A549 (cell line): ENCODE data around the gene LSP1. TPM values are rescaled to one million over a fixed set of nuclear protein-coding genes. Genes with fewer than 3 reads are reported as not detected.

Experiments
- ATAC-seq, 2 experiments: fragments of 200-7000 bp in 1 of 2; fragments of >200 bp in 1 of 2; cut with Nextera tagmentation in 1 of 2; cut with Tn5 transposase in 1 of 2; 3 replicates each; pipeline versions ENCODE4 v1.8.0 to v1.9.1; 2018 to 2020; ENCODE audit warnings: mild to moderate bottlenecking in 1 of 2, moderate library complexity in 1 of 2
- CTCF ChIA-PET: fragments of 300-600 bp; sonication (Branson Sonifier 250); formaldehyde crosslinking; extraction: SDS; loops from one replicate; lab custom pipeline; 2021; ENCODE audit warnings: antibody characterized with exemption, inconsistent platforms; lab: Yijun Ruan, JAX
- POLR2A ChIA-PET: fragments of 350-600 bp; formaldehyde crosslinking; extraction: SDS; loops from one replicate; lab custom pipeline; 2021; ENCODE audit warnings: antibody characterized with exemption, inconsistent platforms; lab: Yijun Ruan, JAX
- DNase-seq, 2 experiments: peaks; one replicate each; pipeline versions ENCODE4 v3.0.0 to v3.0.0-alpha.2; 2011 to 2016; ENCODE audit warnings: low read depth in 1 of 2, low spot score in 1 of 2
- FAIRE-seq: peaks from 2 replicates; lab custom pipeline; 2011; peaks lifted over from hg19 to GRCh38; lab: Jason Lieb, UNC
- H3K27ac ChIP-seq, 2 experiments: fragments of >200 bp; sonication (Bioruptor Twin); formaldehyde crosslinking; 3 replicates each; pipeline ENCODE4 v1.5.1; 2016 to 2017
- H3K4me1 ChIP-seq: fragments of >200 bp; sonication (Bioruptor Twin); formaldehyde crosslinking; 3 replicates; pipeline ENCODE4 v1.6.1; 2016
- H3K4me2 ChIP-seq: fragments of >200 bp; sonication (Bioruptor Twin); formaldehyde crosslinking; 3 replicates; pipeline ENCODE4 v1.6.1; 2016
- H3K4me3 ChIP-seq: fragments of >200 bp; sonication (Bioruptor Twin); formaldehyde crosslinking; 3 replicates; pipeline ENCODE4 v1.5.1; 2016
- H3K9me3 ChIP-seq: fragments of >200 bp; sonication (Bioruptor Twin); formaldehyde crosslinking; 3 replicates; pipeline ENCODE4 v1.6.1; 2016
- ATOH8 ChIP-seq: fragments of 250-450 bp; sonication (Bioruptor Pico); IDR thresholded peaks from 2 replicates; pipeline ENCODE4 v1.5.0; 2020; ENCODE audit warnings: low read depth, mild to moderate bottlenecking, moderate library complexity
- BHLHE40 ChIP-seq: IDR thresholded peaks from 2 replicates; pipeline ENCODE4 v1.6.1; 2012; ENCODE audit warnings: low read depth, low read length, inconsistent platforms
- EHF ChIP-seq: fragments of 250-450 bp; sonication (Bioruptor Pico); IDR thresholded peaks from 2 replicates; pipeline ENCODE4 v1.5.0; 2020; ENCODE audit warnings: mild to moderate bottlenecking
- EHMT2 ChIP-seq: fragments of 200-600 bp; sonication (generic); IDR thresholded peaks from 2 replicates; pipeline ENCODE4 v1.6.1; 2016; ENCODE audit warnings: antibody characterized with exemption, low read depth, mild to moderate bottlenecking, moderate library complexity
- ELK1 ChIP-seq: fragments of 150-350 bp; IDR thresholded peaks from 2 replicates; pipeline ENCODE4 v1.6.1; 2014; ENCODE audit warnings: low read depth, mild to moderate bottlenecking, low read length
- FOSB ChIP-seq: fragments of 250-450 bp; sonication (Bioruptor Pico); IDR thresholded peaks from 2 replicates; pipeline ENCODE4 v1.5.0; 2020; ENCODE audit warnings: mild to moderate bottlenecking, moderate library complexity
- FOSL2 ChIP-seq, 2 experiments: fragments of 450-650 bp in 1 of 2; fragments of >200 bp in 1 of 2; sonication (Bioruptor Twin) in 1 of 2; formaldehyde crosslinking; IDR thresholded peaks; 2 replicates each; pipeline versions ENCODE4 v1.5.0 to v1.6.1; 2016 to 2020; ENCODE audit warnings: mild to moderate bottlenecking in 1 of 2, moderate library complexity in 1 of 2
- GATA3 ChIP-seq: IDR thresholded peaks from 2 replicates; pipeline ENCODE4 v1.6.1; 2012; ENCODE audit warnings: borderline replicate concordance
- HES2 ChIP-seq: fragments of >200 bp; sonication (Bioruptor Twin); formaldehyde crosslinking; IDR thresholded peaks from 2 replicates; pipeline ENCODE4 v1.6.1; 2016
- HEYL ChIP-seq: fragments of 250-450 bp; sonication (Bioruptor Pico); IDR thresholded peaks from 2 replicates; pipeline ENCODE4 v1.8.0; 2021; ENCODE audit warnings: mild to moderate bottlenecking, moderate library complexity
- HOXB13 ChIP-seq: fragments of 250-450 bp; sonication (Bioruptor Pico); IDR thresholded peaks from 2 replicates; pipeline ENCODE4 v1.5.0; 2020; ENCODE audit warnings: low read depth, mild to moderate bottlenecking, moderate library complexity
- KDM1A ChIP-seq: fragments of 200-600 bp; sonication (generic); IDR thresholded peaks from 2 replicates; pipeline ENCODE4 v1.6.1; 2016; ENCODE audit warnings: low read depth, mild to moderate bottlenecking
- MAFK ChIP-seq: fragments of 450-650 bp; IDR thresholded peaks from 2 replicates; pipeline ENCODE4 v1.6.1; 2014; ENCODE audit not compliant: partially characterized antibody
- MAZ ChIP-seq: fragments of 150-350 bp; IDR thresholded peaks from 2 replicates; pipeline ENCODE4 v1.6.1; 2014; ENCODE audit warnings: antibody characterized with exemption, low read depth, low read length, borderline replicate concordance
- NFE2L2 ChIP-seq: fragments of 150-350 bp; conservative IDR thresholded peaks from 2 replicates; pipeline ENCODE4 v1.6.1; 2014; ENCODE audit warnings: low read length
- NPAS2 ChIP-seq: fragments of 250-450 bp; sonication (Bioruptor Pico); IDR thresholded peaks from 2 replicates; pipeline ENCODE4 v1.8.0; 2022; ENCODE audit warnings: mild to moderate bottlenecking, moderate library complexity, borderline replicate concordance
- PBX3 ChIP-seq: IDR thresholded peaks from 2 replicates; pipeline ENCODE4 v1.6.1; 2012
- PHF8 ChIP-seq: fragments of 200-600 bp; sonication (generic); IDR thresholded peaks from 2 replicates; pipeline ENCODE4 v1.6.1; 2016; ENCODE audit warnings: low read depth, mild to moderate bottlenecking, antibody characterized with exemption, moderate library complexity, borderline replicate concordance
- POLR2A ChIP-seq: IDR thresholded peaks from 2 replicates; pipeline ENCODE4 v1.6.1; 2012; ENCODE audit warnings: mild to moderate bottlenecking, low read length
- RAD21 ChIP-seq, 2 experiments: fragments of >200 bp in 1 of 2; sonication (Bioruptor Twin) in 1 of 2; formaldehyde crosslinking in 1 of 2; IDR thresholded peaks in 1 of 2; conservative IDR thresholded peaks in 1 of 2; 2 replicates in 1 of 2; 3 replicates in 1 of 2; pipeline ENCODE4 v1.6.1; 2012 to 2018; ENCODE audit warnings: inconsistent platforms in 1 of 2
- RFX5 ChIP-seq: fragments of 450-650 bp; IDR thresholded peaks from 2 replicates; pipeline ENCODE4 v1.7.1; 2014; ENCODE audit warnings: antibody characterized with exemption, mild to moderate bottlenecking, moderate library complexity
- TP53 ChIP-seq: fragments of 250-450 bp; sonication (Bioruptor Pico); IDR thresholded peaks from 2 replicates; pipeline ENCODE4 v1.5.0; 2021; ENCODE audit warnings: mild to moderate bottlenecking, moderate library complexity
- ZNF302 ChIP-seq: fragments of 250-450 bp; sonication (Bioruptor Pico); IDR thresholded peaks from 2 replicates; pipeline ENCODE4 v1.9.0; 2021; ENCODE audit warnings: inconsistent platforms, mild to moderate bottlenecking, moderate library complexity
- WGBS: methylation state at CpG from one replicate; pipeline ENCODE4 v1.1.6; 2017; ENCODE audit errors: missing lambda C conversion rate; 5-methylcytosine and 5-hydroxymethylcytosine counted together
- polyA plus RNA-seq, 4 experiments: library from polyadenylated mRNA; depleted of rRNA in 3 of 4; stranded (reverse); fragments of >200 nt; fragmentation: RNase III in 1 of 4; extraction: RNeasy Plus Mini Kit Qiagen cat#74134 plus additional on column Dnase treatment in 1 of 4; gene quantifications; 2 replicates in 3 of 4; 3 replicates in 1 of 4; pipeline ENCODE4 v1.2.3, GENCODE V29; 2011 to 2017
- TF ChIP-seq, protein P1 (sequence below): fragments of >200 bp; sonication (Bioruptor Twin); formaldehyde crosslinking; IDR thresholded peaks from 3 replicates; pipeline ENCODE4 v1.5.1; 2016

The LSP1 gene
- polyA plus RNA-seq, 2 of the 4 experiments (the other 2 are of a cell fraction) = 0.67 to 3.5 TPM

- Histone ChIP-seq H3K4me1 (peaks cover 15% of the 10 kb centered on the region), H3K4me3 (no peak overlapping the region), H3K27ac (peak overlapping the region in 1 of 2 experiments; percentile 7; a peak in 1 of 6 replicates), H3K9me3 (no peaks in the 10 kb centered on the region), H3K4me2 (no peak overlapping the region)
- WGBS = 76% methylated on average over 7 of the region's 7 CpGs
- no peak for ATAC-seq
- CTCF ChIA-PET = interaction anchor here (1.0 to 14.5 kb wide), 8 partner anchors 10 to 293 kb away, joined by 3 to 174 read pairs (median 14); partner anchors contain the start of genes SYT8 and TNNI2
- DNase-seq = no peak
- POLR2A ChIA-PET = no interaction called here
- TF ChIP-seq FOSB (no peak), HES2 (no peak), GATA3 (no peak), PBX3 (no peak), RAD21 (conservative IDR thresholded peaks at IDR 0.05 in 1 of 2, IDR thresholded peaks at IDR 0.05 in 1 of 2) (no peak), KDM1A (no peak), NPAS2 (no peak), POLR2A (no peak), ATOH8 (CRISPR knock-in tag) (no peak), TP53 (CRISPR knock-in tag) (no peak), RFX5 (no peak), ELK1 (no peak), EHF (CRISPR knock-in tag) (no peak), MAFK (no peak), HEYL (CRISPR knock-in tag) (no peak), PHF8 (no peak), ZNF302 (CRISPR knock-in tag) (no peak), HOXB13 (no peak), BHLHE40 (no peak)
- TF ChIP-seq, protein P1, sequence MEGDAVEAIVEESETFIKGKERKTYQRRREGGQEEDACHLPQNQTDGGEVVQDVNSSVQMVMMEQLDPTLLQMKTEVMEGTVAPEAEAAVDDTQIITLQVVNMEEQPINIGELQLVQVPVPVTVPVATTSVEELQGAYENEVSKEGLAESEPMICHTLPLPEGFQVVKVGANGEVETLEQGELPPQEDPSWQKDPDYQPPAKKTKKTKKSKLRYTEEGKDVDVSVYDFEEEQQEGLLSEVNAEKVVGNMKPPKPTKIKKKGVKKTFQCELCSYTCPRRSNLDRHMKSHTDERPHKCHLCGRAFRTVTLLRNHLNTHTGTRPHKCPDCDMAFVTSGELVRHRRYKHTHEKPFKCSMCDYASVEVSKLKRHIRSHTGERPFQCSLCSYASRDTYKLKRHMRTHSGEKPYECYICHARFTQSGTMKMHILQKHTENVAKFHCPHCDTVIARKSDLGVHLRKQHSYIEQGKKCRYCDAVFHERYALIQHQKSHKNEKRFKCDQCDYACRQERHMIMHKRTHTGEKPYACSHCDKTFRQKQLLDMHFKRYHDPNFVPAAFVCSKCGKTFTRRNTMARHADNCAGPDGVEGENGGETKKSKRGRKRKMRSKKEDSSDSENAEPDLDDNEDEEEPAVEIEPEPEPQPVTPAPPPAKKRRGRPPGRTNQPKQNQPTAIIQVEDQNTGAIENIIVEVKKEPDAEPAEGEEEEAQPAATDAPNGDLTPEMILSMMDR = no peak
- FAIRE-seq = no peak
Observed at GRCh38 chr11:1858576-1858975, 5.7 kb downstream of the LSP1 start.

DNA sequence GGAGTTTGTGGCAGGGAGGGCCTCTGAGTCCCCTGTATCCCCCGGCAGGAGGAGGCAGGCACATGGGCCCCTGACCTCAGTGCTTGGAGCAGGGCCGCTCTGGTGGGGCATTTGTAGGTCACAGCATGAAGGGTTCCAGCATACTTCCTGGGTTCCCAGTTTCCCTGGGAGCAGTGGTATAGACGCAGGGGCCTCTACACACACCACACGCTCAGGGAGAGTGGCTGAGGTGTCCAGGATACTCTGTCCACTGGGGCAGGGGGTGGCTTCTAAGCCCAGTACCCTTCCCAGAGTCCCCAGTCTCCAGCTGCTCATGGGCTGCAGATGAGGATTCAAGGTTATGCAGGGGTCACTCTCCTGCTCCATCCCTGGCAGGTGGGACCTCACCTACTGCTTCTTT lies 6.1 kb downstream of the LSP1 start:
- ChIA-PET CTCF (interaction anchor here (0.6 to 14.5 kb wide), 7 partner anchors 10 to 333 kb away, joined by 3 to 174 read pairs (median 6); partner anchors contain the start of genes SYT8 and TNNI2), POLR2A (no interaction called here)
- no peaks in the 10 kb centered on the region for H3K9me3 ChIP-seq
- H3K4me3 ChIP-seq = no peak overlapping the region
- 58% methylated on average over 4 of the region's 4 CpGs for WGBS
- H3K4me2 ChIP-seq = no peak overlapping the region
- H3K27ac ChIP-seq = peak overlapping the region in 1 of 2 experiments; percentile 7; a peak in 1 of 6 replicates
- no peak for TF ChIP-seq BHLHE40
- no peak for TF ChIP-seq ZNF302 (CRISPR knock-in tag)
- no peak for TF ChIP-seq PHF8
- no peak for TF ChIP-seq EHMT2
- no peak for TF ChIP-seq MAZ
- TF ChIP-seq NFE2L2 = no peak
- no peak for TF ChIP-seq FOSL2 (IDR thresholded peaks at IDR 0.05)
- TF ChIP-seq FOSL2 (CRISPR knock-in tag; IDR thresholded peaks at IDR 0.05) = no peak
- DNase-seq = no peak
- no peak for FAIRE-seq
- ATAC-seq = no peak
- peaks cover 20% of the 10 kb centered on the region for H3K4me1 ChIP-seq
